HCT116 (cell line): ENCODE measurements around the gene HPS3. TPM values are rescaled to one million over a fixed set of nuclear protein-coding genes. Genes with fewer than 3 reads are reported as not detected.

Experiments
- ATAC-seq: fragments of 200-7000 bp; cut with Tn5 transposase; 2 replicates; pipeline ENCODE4 v1.9.1; 2020; ENCODE audit warnings: mild to moderate bottlenecking, moderate library complexity
- BruUV-seq: library from RNA; stranded (reverse); fragments of 400-500 nt; replicated peaks from 2 replicates; lab custom pipeline; 2021; lab: Mats Ljungman, UMichigan
- CTCF ChIA-PET: fragments of 300-600 bp; sonication (Branson Sonifier 250); formaldehyde crosslinking; loops from one replicate; lab custom pipeline; 2021; ENCODE audit warnings: antibody characterized with exemption; lab: Charles Lee
- POLR2A ChIA-PET: fragments of 300-600, 350-600 bp; sonication (Branson Sonifier 250); formaldehyde crosslinking; loops from one replicate; lab custom pipeline; 2021; ENCODE audit warnings: antibody characterized with exemption; lab: Charles Lee
- RAD21 ChIA-PET, 2 experiments: fragments of 300-600 bp; sonication (Branson Sonifier 250); formaldehyde crosslinking; loops; one replicate each; lab custom pipeline; 2023; ENCODE audit warnings: low total read pairs in 2 of 2; ENCODE audit not compliant: uncharacterized antibody in 2 of 2, unreplicated experiment in 2 of 2, low non-redundant PET in 1 of 2; lab: Charles Lee
- DNase-seq: peaks from one replicate; pipeline ENCODE4 v3.0.0-alpha.2; 2010; ENCODE audit warnings: low read depth, low spot score
- H2AFZ ChIP-seq: fragments of 200-600 bp; shearing (Covaris generic), sonication (generic); 2 replicates; pipeline ENCODE4 v1.6.1; 2017; ENCODE audit warnings: low read depth, mixed run types, mixed read lengths, antibody characterized with exemption, low read length; ENCODE audit not compliant: poor library complexity, severe bottlenecking
- H3K27ac ChIP-seq: 2 replicates; pipeline ENCODE4 v1.5.1; 2012; ENCODE audit warnings: low read depth, low read length
- H3K27me3 ChIP-seq: fragments of 200-600 bp; sonication (generic); 2 replicates; pipeline ENCODE4 v1.6.1; 2016; ENCODE audit warnings: mixed run types, low read length, mixed read lengths; ENCODE audit not compliant: insufficient read depth
- H3K36me3 ChIP-seq, 2 experiments: fragments of 200-500 bp in 1 of 2; fragments of 200-600 bp in 1 of 2; sonication (Bioruptor generic) in 1 of 2; sonication (generic) in 1 of 2; 2 replicates each; pipeline versions ENCODE4 v1.5.1 to v1.6.1; 2014 to 2016; ENCODE audit warnings: low read length in 2 of 2, inconsistent platforms in 1 of 2, mixed read lengths in 1 of 2, mixed run types in 1 of 2; ENCODE audit not compliant: insufficient read depth in 2 of 2, control insufficient read depth in 1 of 2
- H3K4me1 ChIP-seq, 2 experiments: fragments of 200-600 bp in 1 of 2; sonication (generic) in 1 of 2; 2 replicates each; pipeline versions ENCODE4 v1.5.1 to v1.6.1; 2012 to 2017; ENCODE audit warnings: low read length in 2 of 2, inconsistent platforms in 1 of 2, mild to moderate bottlenecking in 1 of 2, mixed read lengths in 1 of 2, mixed run types in 1 of 2, moderate library complexity in 1 of 2; ENCODE audit not compliant: insufficient read depth in 2 of 2, control insufficient read depth in 1 of 2
- H3K4me2 ChIP-seq: fragments of 200-600 bp; sonication (generic); 2 replicates; pipeline ENCODE4 v1.6.1; 2017; ENCODE audit warnings: mixed run types, low read length, mixed read lengths
- H3K4me3 ChIP-seq, 2 experiments: fragments of 200-600 bp in 1 of 2; sonication (generic) in 1 of 2; replicated peaks in 1 of 2; 2 replicates each; pipeline ENCODE4 v1.5.1; 2011 to 2016; ENCODE audit warnings: low read length in 2 of 2, control low read depth in 1 of 2, low read depth in 1 of 2, mild to moderate bottlenecking in 1 of 2, mixed read lengths in 1 of 2, mixed run types in 1 of 2
- H3K79me2 ChIP-seq: fragments of 200-600 bp; sonication (generic); 2 replicates; pipeline ENCODE4 v1.6.1; 2017; ENCODE audit warnings: mild to moderate bottlenecking, mixed run types, low read length, moderate library complexity, mixed read lengths; ENCODE audit not compliant: insufficient read depth
- H3K9ac ChIP-seq: fragments of 200-600 bp; sonication (generic); 2 replicates; pipeline ENCODE4 v1.6.1; 2016; ENCODE audit warnings: low read length, mixed read lengths
- H3K9me2 ChIP-seq: fragments of 200-600 bp; sonication (generic), shearing (Covaris generic); 2 replicates; pipeline ENCODE4 v1.6.1; 2017; ENCODE audit warnings: mixed run types, mild to moderate bottlenecking, moderate library complexity; ENCODE audit not compliant: insufficient read depth
- H3K9me3 ChIP-seq, 2 experiments: fragments of 200-500 bp in 1 of 2; fragments of 200-600 bp in 1 of 2; sonication (Bioruptor generic) in 1 of 2; sonication (generic) in 1 of 2; 2 replicates each; pipeline ENCODE4 v1.6.1; 2014 to 2017; ENCODE audit warnings: low read length in 2 of 2, mixed read lengths in 2 of 2, inconsistent platforms in 1 of 2, low read depth in 1 of 2, mild to moderate bottlenecking in 1 of 2, mixed run types in 1 of 2, moderate library complexity in 1 of 2; ENCODE audit not compliant: control insufficient read depth in 1 of 2, insufficient read depth in 1 of 2
- H4K20me1 ChIP-seq: fragments of 200-600 bp; sonication (generic), shearing (Covaris generic); 2 replicates; pipeline ENCODE4 v1.6.1; 2017; ENCODE audit warnings: mixed run types, mild to moderate bottlenecking, moderate library complexity; ENCODE audit not compliant: insufficient read depth
- ATF3 ChIP-seq: IDR thresholded peaks from 2 replicates; pipeline ENCODE4 v1.6.1; 2012
- POLR2A ChIP-seq: IDR thresholded peaks from 2 replicates; pipeline ENCODE4 v1.7.0; 2011; ENCODE audit warnings: borderline replicate concordance; ENCODE audit not compliant: insufficient read depth, insufficient read length; ENCODE audit errors: extremely low read depth
- SIN3A ChIP-seq: IDR thresholded peaks from 2 replicates; pipeline ENCODE4 v1.6.1; 2012; ENCODE audit warnings: low read depth
- ZBTB33 ChIP-seq: IDR thresholded peaks from 2 replicates; pipeline ENCODE4 v1.6.1; 2011; ENCODE audit warnings: mild to moderate bottlenecking, low read length, moderate library complexity; ENCODE audit not compliant: insufficient replicate concordance; ENCODE audit errors: extremely low read depth
- intact Hi-C: fragments of 100-400 bp; cut with micrococcal nuclease; formaldehyde crosslinking; loops from 2 replicates; pipeline ENCODE4 v1.10.0; 2022
- total RNA-seq: library from RNA; stranded (reverse); gene quantifications from one replicate; pipeline ENCODE4 v1.2.1, GENCODE V29; 2021; ENCODE audit not compliant: unreplicated experiment
- TF ChIP-seq, protein P1 (sequence below): IDR thresholded peaks from 2 replicates; pipeline ENCODE4 v1.6.1; 2012; ENCODE audit warnings: low read depth

HPS3 gene
- total RNA-seq, 1 experiment from 2014 or later, result 17.1 TPM

DNA sequence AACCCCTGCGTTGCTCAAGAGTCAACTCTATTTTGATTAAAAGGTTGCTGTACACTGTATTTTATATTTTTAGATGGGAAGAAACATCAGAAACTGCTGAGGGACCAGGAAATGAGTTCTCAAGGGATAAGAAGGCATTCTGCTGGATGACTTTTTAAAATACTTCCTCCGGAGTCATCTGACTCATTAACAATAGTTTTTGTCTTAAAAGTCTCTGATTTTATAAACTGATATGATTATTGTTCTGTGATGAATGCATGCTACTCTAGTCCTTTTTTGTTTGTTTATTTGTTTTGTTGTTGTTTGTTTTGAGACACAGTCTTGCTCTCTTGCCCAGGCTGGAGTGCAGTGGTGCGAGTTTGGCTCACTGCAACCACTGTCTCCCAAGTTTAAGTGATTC, 25.0 kb upstream of the HPS3 start:
- H3K27ac ChIP-seq, result no peak overlapping the region
- H3K27me3 ChIP-seq, result no peaks in the 10 kb centered on the region
- no TSS peak for BruUV-seq
- TF ChIP-seq ZBTB33, result no peak
- TF ChIP-seq POLR2A, result no peak
- TF ChIP-seq, protein P1, sequence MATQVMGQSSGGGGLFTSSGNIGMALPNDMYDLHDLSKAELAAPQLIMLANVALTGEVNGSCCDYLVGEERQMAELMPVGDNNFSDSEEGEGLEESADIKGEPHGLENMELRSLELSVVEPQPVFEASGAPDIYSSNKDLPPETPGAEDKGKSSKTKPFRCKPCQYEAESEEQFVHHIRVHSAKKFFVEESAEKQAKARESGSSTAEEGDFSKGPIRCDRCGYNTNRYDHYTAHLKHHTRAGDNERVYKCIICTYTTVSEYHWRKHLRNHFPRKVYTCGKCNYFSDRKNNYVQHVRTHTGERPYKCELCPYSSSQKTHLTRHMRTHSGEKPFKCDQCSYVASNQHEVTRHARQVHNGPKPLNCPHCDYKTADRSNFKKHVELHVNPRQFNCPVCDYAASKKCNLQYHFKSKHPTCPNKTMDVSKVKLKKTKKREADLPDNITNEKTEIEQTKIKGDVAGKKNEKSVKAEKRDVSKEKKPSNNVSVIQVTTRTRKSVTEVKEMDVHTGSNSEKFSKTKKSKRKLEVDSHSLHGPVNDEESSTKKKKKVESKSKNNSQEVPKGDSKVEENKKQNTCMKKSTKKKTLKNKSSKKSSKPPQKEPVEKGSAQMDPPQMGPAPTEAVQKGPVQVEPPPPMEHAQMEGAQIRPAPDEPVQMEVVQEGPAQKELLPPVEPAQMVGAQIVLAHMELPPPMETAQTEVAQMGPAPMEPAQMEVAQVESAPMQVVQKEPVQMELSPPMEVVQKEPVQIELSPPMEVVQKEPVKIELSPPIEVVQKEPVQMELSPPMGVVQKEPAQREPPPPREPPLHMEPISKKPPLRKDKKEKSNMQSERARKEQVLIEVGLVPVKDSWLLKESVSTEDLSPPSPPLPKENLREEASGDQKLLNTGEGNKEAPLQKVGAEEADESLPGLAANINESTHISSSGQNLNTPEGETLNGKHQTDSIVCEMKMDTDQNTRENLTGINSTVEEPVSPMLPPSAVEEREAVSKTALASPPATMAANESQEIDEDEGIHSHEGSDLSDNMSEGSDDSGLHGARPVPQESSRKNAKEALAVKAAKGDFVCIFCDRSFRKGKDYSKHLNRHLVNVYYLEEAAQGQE, result no peak
- TF ChIP-seq ATF3, result no peak
- no peak for TF ChIP-seq SIN3A
- no peaks in the 10 kb centered on the region for H4K20me1 ChIP-seq
- ChIA-PET CTCF (no interaction called here), POLR2A (no interaction called here), RAD21 (no interaction called here)
- no peaks in the 10 kb centered on the region for H3K36me3 ChIP-seq
- intact Hi-C loops, result no loop called here
- no peak overlapping the region for H3K4me3 ChIP-seq
- no peaks in the 10 kb centered on the region for H3K9me3 ChIP-seq
- ATAC-seq (no peak), DNase-seq (no peak)
- H2AFZ ChIP-seq, result no peak overlapping the region
- H3K9me2 ChIP-seq, result no peaks in the 10 kb centered on the region
- H3K4me1 ChIP-seq, result no peaks in the 10 kb centered on the region
- H3K4me2 ChIP-seq, result no peak overlapping the region
- H3K9ac ChIP-seq, result no peak overlapping the region
- H3K79me2 ChIP-seq, result no peaks in the 10 kb centered on the region
